Upper lobe of right lung (tissue), 1 donor: Measurements from ENCODE around the gene SETD2. TPM values are rescaled to one million over a fixed set of nuclear protein-coding genes. Genes with fewer than 3 reads are reported as not detected.

Experiments used
- ATAC-seq: fragments of 200-7000 bp; cut with Tn5 transposase; one replicate; pipeline ENCODE4 v1.9.1; 2020; ENCODE audit warnings: mild to moderate bottlenecking, moderate library complexity
- DNase-seq: peaks from one replicate; pipeline ENCODE4 v3.0.0-alpha.2; 2020
- H3K27ac ChIP-seq: fragments of 200-600 bp; one replicate; pipeline ENCODE4 v1.8.0; 2022
- H3K27me3 ChIP-seq: fragments of 200-600 bp; one replicate; pipeline ENCODE4 v1.8.0; 2022; ENCODE audit warnings: mild to moderate bottlenecking
- H3K36me3 ChIP-seq: fragments of 200-600 bp; one replicate; pipeline ENCODE4 v1.8.0; 2022
- H3K4me1 ChIP-seq: fragments of 200-600 bp; one replicate; pipeline ENCODE4 v1.8.0; 2022
- H3K4me3 ChIP-seq: fragments of 200-600 bp; one replicate; pipeline ENCODE4 v1.8.0; 2022; ENCODE audit warnings: mild to moderate bottlenecking
- H3K9me3 ChIP-seq: fragments of 200-600 bp; one replicate; pipeline ENCODE4 v1.8.0; 2022
- intact Hi-C: fragments of 100-400 bp; cut with DNase I; formaldehyde crosslinking; loops from one replicate; pipeline ENCODE4 v1.11.0; 2022
- total RNA-seq: library from RNA; stranded (reverse); fragmentation: NEBNext Ultra II Directional; extraction: Animal tissue kit (Norgen Biotek cat#: 25700); gene quantifications from one replicate; pipeline ENCODE4 v1.2.1, GENCODE V29; 2021
- TF ChIP-seq, protein P1 (sequence below): fragments of 200-600 bp; IDR thresholded peaks from one replicate; pipeline ENCODE4 v1.8.0; 2022; ENCODE audit warnings: antibody characterized with exemption
- donor health status: DM: no; HTN: yes; CAD: no; lungs with severe emphysema.

Gene SETD2
- total RNA-seq, 1 donor from 2014 or later = 45.9 TPM

DNA sequence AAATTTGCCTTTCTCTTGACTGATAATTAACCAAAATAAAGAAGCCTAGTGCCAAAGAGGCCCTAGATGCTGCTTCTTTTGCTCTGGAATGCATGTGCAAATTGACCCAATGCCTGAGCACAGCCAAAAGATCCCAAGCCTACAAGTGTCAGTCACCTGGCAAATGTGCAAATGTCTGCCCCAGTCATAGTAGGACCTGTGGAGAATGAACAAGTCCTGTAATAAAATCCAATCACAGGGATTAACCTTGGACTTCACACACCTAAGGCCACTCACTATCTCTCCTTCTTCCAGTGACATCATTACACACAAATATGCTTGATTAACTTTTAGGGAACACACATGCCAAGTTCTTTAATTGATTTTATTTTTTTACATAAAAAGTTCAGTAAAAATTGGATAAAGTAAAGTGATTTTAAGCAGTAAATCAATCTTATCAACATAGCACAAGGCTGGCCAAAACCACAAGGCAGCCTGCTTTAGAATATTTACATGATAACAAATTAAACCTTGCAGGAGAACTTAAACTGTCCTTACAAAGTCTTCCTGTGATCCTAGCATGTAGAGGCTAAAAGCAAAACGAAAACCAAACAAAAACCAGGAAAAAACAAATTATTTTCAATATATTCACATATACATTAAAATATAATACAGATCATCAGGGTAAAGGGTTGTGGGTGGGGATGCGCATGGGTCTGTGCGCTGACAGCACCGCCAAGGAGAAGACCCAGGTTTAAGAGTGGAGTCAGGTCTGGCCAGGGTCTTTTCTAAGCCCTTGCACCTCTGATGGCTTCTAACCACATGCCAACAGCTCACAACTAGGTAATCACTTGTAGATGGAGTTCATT is 147.6 kb downstream of the SETD2 start:
- H3K36me3 ChIP-seq = peaks cover 34% of the 10 kb centered on the region
- H3K4me1 ChIP-seq = peaks cover 27% of the 10 kb centered on the region
- no peaks in the 10 kb centered on the region for H3K27me3 ChIP-seq
- intact Hi-C loops = no loop called here
- H3K9me3 ChIP-seq = no peaks in the 10 kb centered on the region
- no peak for DNase-seq
- H3K27ac ChIP-seq = no peak overlapping the region
- no peak for ATAC-seq
- TF ChIP-seq, protein P1, sequence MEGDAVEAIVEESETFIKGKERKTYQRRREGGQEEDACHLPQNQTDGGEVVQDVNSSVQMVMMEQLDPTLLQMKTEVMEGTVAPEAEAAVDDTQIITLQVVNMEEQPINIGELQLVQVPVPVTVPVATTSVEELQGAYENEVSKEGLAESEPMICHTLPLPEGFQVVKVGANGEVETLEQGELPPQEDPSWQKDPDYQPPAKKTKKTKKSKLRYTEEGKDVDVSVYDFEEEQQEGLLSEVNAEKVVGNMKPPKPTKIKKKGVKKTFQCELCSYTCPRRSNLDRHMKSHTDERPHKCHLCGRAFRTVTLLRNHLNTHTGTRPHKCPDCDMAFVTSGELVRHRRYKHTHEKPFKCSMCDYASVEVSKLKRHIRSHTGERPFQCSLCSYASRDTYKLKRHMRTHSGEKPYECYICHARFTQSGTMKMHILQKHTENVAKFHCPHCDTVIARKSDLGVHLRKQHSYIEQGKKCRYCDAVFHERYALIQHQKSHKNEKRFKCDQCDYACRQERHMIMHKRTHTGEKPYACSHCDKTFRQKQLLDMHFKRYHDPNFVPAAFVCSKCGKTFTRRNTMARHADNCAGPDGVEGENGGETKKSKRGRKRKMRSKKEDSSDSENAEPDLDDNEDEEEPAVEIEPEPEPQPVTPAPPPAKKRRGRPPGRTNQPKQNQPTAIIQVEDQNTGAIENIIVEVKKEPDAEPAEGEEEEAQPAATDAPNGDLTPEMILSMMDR = no peak
- H3K4me3 ChIP-seq = no peak overlapping the region

DNA sequence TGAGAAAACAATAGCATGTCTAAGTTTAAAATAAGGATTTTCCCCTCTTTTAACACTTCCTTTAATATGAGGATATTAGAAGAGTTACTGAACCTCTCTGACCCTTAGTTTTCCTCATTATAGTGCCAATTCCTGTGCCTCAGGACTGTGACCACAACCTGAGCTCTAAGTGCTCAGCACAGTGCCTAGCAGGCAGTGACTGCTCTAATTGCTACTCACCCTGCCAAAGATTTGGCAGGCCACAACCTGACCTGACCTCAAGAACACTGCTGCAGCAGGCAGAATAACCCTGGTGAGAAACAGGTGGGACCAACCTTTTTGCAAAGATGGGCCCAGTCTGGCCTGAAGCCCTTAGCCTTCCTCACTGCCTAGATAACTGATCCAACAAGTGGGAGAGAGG is 148.8 kb downstream of the SETD2 start:
- Histone ChIP-seq H3K36me3 (peaks cover 34% of the 10 kb centered on the region), H3K27ac (no peak overlapping the region)
- TF ChIP-seq, protein P1 = no peak

DNA sequence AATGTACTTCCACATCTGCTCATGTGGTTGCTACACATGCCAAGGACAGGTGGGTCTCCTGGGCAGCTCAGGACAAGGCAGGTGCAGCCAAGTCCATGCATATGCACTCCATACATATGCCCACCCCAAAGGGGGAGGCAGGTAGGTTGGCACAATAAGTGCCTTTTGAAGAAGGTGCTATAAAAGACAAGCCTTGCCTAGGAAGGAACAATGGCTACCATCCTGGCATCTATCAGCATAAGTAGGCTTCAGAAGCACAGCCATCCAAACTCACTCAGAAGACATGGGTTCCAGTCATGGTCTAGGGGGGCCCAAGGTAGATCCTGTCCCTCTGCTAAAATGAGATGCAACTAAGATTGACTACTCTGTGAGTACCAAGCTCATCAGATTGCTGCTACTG is 149.9 kb downstream of the SETD2 start:
- Histone ChIP-seq H3K36me3 (peaks cover 26% of the 10 kb centered on the region), H3K27me3 (no peaks in the 10 kb centered on the region), H3K4me3 (no peak overlapping the region), H3K4me1 (peaks cover 28% of the 10 kb centered on the region), H3K27ac (no peak overlapping the region), H3K9me3 (no peaks in the 10 kb centered on the region)
- intact Hi-C loops = no loop called here
- ATAC-seq (no peak), DNase-seq (no peak)
- TF ChIP-seq, protein P1 = no peak

More for the DNA sequence above, 148.8 kb downstream of the SETD2 start:
- intact Hi-C loops = no loop called here
- DNase-seq (no peak), ATAC-seq (no peak)
- Histone ChIP-seq H3K4me1 (peaks cover 28% of the 10 kb centered on the region), H3K27me3 (no peaks in the 10 kb centered on the region), H3K9me3 (no peaks in the 10 kb centered on the region), H3K4me3 (no peak overlapping the region)

DNA sequence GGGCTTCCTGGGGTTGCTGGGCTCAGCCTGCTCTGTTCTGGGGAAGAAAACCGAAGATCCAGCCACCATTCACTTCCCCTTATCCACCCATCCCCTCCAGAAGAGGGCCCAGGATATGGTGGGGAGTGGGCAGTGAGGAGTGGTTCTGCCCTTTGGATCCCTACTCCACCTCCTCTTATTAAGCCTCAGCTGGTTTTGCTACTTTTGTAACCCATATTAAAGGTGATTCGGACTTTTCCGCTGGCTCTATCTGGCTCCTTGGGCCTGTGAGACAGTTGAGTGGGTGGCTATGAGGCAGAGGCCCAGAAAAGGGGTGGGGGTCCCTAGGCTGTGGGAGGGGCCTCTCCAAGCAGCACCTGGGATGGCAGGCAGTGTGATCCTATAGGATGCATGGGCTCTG is 150.7 kb downstream of the SETD2 start:
- H3K27ac ChIP-seq = no peak overlapping the region
- no peaks in the 10 kb centered on the region for H3K27me3 ChIP-seq
- peaks cover 18% of the 10 kb centered on the region for H3K36me3 ChIP-seq
- H3K4me1 ChIP-seq = peaks cover 25% of the 10 kb centered on the region
- DNase-seq (no peak), ATAC-seq (no peak)
- H3K4me3 ChIP-seq = no peak overlapping the region
- intact Hi-C loops = no loop called here
- TF ChIP-seq, protein P1 = no peak
- no peaks in the 10 kb centered on the region for H3K9me3 ChIP-seq

DNA sequence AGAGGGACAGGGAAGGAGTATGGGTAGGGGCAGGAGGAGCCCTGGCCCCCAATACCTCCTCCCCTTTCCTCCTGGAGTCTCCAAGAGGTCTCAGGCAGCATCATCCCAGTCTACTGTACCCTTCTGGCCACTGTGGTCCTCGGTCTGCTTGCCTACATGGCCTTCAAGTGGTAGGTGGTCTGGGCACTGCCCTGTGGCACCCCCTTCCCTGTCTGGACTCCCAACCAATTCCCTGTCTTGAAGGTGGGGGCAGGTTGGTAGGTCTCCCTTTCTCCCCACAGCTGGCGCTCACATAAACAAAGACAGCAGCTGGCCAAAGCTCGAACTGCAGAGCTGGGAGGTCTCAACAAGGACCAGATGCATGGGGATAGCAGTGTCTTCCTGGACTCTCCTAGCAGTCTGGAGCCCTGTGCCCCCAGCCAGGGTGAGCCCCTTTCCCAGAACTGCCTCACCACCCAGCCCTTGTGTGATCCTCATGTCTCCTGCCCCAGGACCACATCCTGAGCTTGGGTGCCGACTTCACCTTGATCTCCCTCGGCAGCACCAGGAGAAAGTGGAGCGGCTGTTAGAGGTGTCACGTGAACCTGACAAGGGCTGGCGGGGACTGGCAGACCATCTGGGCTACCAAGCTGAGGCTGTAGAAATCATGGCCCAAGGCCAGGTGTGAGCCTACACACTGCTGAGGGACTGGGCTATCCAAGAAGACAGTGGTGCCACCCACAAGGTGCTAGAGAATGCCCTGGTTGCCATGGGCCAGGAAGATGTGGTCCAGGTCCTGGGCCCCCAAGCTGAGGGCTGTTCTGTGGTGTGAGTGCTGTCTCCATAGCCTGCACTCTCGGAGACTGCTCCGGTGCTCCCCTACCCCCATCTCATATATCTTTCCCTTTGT is 151.3 kb downstream of the SETD2 start:
- TF ChIP-seq, protein P1 = no peak
- DNase-seq (no peak), ATAC-seq (no peak)
- intact Hi-C loops = no loop called here
- Histone ChIP-seq H3K4me3 (no peak overlapping the region), H3K27ac (no peak overlapping the region), H3K36me3 (peaks cover 12% of the 10 kb centered on the region), H3K9me3 (no peaks in the 10 kb centered on the region), H3K4me1 (peaks cover 23% of the 10 kb centered on the region), H3K27me3 (no peaks in the 10 kb centered on the region)
